Adrenal gland (tissue), 12 donors: Measurements from ENCODE around the gene NCAPG2. TPM values are rescaled to one million over a fixed set of nuclear protein-coding genes. Genes with fewer than 3 reads are reported as not detected.

Experiments used
- DNase-seq, 7 donors: peaks; one replicate each; pipeline ENCODE4 v3.0.0-alpha.2; 2019 to 2020
- H3K27ac ChIP-seq, 5 donors: fragments of 200-600 bp; sonication (generic) in 4 of 5; 1 replicate in 3 of 5; 2 replicates in 2 of 5; pipeline versions ENCODE4 v1.5.1 to v1.8.0; 2016 to 2020; ENCODE audit warnings: mild to moderate bottlenecking in 1 of 5
- H3K27me3 ChIP-seq: fragments of 200-600 bp; 2 replicates; pipeline ENCODE4 v1.8.0; 2021
- H3K36me3 ChIP-seq, 2 donors: fragments of 200-600 bp; replicated peaks in 1 of 2; 1 replicate in 1 of 2; 2 replicates in 1 of 2; pipeline versions ENCODE4 v1.5.1 to v1.8.0; 2018 to 2022
- H3K4me1 ChIP-seq, 2 donors: fragments of 200-600 bp; replicated peaks in 1 of 2; 1 replicate in 1 of 2; 2 replicates in 1 of 2; pipeline versions ENCODE4 v1.5.1 to v1.8.0; 2018 to 2021
- H3K4me3 ChIP-seq, 4 donors: fragments of 200-600 bp; sonication (generic) in 3 of 4; one replicate each; pipeline ENCODE4 v1.5.1; 2016 to 2018
- H3K9me3 ChIP-seq, 3 donors: fragments of 200-600 bp; sonication (generic) in 1 of 3; replicated peaks in 1 of 3; 1 replicate in 2 of 3; 2 replicates in 1 of 3; pipeline versions ENCODE4 v1.5.1 to v1.8.0; 2016 to 2021
- CTCF ChIP-seq, 6 experiments: fragments of 450-650 bp in 4 of 6; fragments of 200-600 bp in 2 of 6; sonication (generic) in 1 of 6; IDR thresholded peaks; 1 replicate in 5 of 6; 2 replicates in 1 of 6; pipeline versions ENCODE4 v1.5.1 to v1.8.0; 2016 to 2021; ENCODE audit warnings: antibody characterized with exemption in 6 of 6, mild to moderate bottlenecking in 2 of 6, moderate library complexity in 1 of 6
- POLR2A ChIP-seq, 2 donors: fragments of 450-650 bp; IDR thresholded peaks; one replicate each; pipeline ENCODE4 v1.6.1; 2017; ENCODE audit warnings: antibody characterized with exemption in 2 of 2, mild to moderate bottlenecking in 2 of 2, moderate library complexity in 1 of 2
- WGBS, 4 donors: extraction: QIAGEN DNeasy Blood & Tissue Kit in 2 of 4; methylation state at CpG; one replicate each; pipeline versions ENCODE4 v1.1.5 to v1.1.7; 2013 to 2017; 5-methylcytosine and 5-hydroxymethylcytosine counted together
- intact Hi-C, 2 donors: fragments of 100-400 bp; cut with DNase I; formaldehyde crosslinking; loops; one replicate each; pipeline versions ENCODE4 v1.14.1 to v1.15.0; 2022 to 2023
- polyA plus RNA-seq, 3 donors: library from polyadenylated mRNA; stranded (reverse); fragments of 200-250 nt in 2 of 3; fragments of 350-450 nt in 1 of 3; fragmentation: Illumina TruSeq in 1 of 3; extraction: RNeasy Lipid Tissue Mini Kit (QIAGEN cat#74804) in 1 of 3; gene quantifications; one replicate each; pipeline ENCODE4 v1.2.3, GENCODE V29; 2013 to 2014
- total RNA-seq, 9 donors: library from RNA; depleted of rRNA in 4 of 9; stranded (reverse); fragments of >200 nt in 4 of 9; fragments of 120-200 nt in 1 of 9; fragmentation: NEBNext Ultra II Directional in 1 of 9; extraction: Animal tissue kit (Norgen Biotek cat#: 25700) in 1 of 9; gene quantifications; one replicate each; pipeline versions ENCODE4 v1.1.0 to v1.2.4, GENCODE V29; 2013 to 2023
- donor health status: healthy with polysubstance abuse.
- donor health status: Bipolar disorder and iron deficiency.
- donor health status: DM: yes; HTN: yes; CAD: no.
- donor health status: DM: no; HTN: no; CAD: no.
- donor health status: DM: no; HTN: no; CAD: no.
- donor health status: DM: yes; HTN: yes; CAD: no.

Gene NCAPG2
- total and polyA plus RNA-seq, 12 donors = 1.6 to 11.6 (median 5.9) TPM

GRCh38 chr7:158589653-158590052 lies 115.0 kb downstream of the NCAPG2 start:
- Histone ChIP-seq H3K27ac (no peak overlapping the region), H3K27me3 (no peaks in the 10 kb centered on the region), H3K36me3 (no peaks in the 10 kb centered on the region), H3K4me1 (peaks cover 7 to 10% of the 10 kb centered on the region in 2 donors), H3K9me3 (no peaks in the 10 kb centered on the region), H3K4me3 (no peak overlapping the region)
- WGBS, 4 donors = 44 to 67% (median 51%) methylated on average over 1 of the region's 1 CpG
- DNase-seq = no peak
- intact Hi-C loops = no loop called here
- TF ChIP-seq CTCF (IDR thresholded peaks at IDR 0.05) = no peak
- TF ChIP-seq POLR2A (IDR thresholded peaks at IDR 0.05) = no peak

- peaks cover under 1% of the 10 kb centered on the region for H3K27me3 ChIP-seq
- WGBS, 4 donors = 45 to 60% (median 56%) methylated on average over 11 to 16 of the region's 16 CpGs
- H3K4me3 ChIP-seq = no peak overlapping the region
- intact Hi-C loops = no loop called here
- no peak overlapping the region for H3K27ac ChIP-seq
- DNase-seq = no peak
- no peaks in the 10 kb centered on the region for H3K9me3 ChIP-seq
- no peaks in the 10 kb centered on the region for H3K36me3 ChIP-seq
- peaks cover 7 to 10% of the 10 kb centered on the region in 2 donors for H3K4me1 ChIP-seq
- no peak for TF ChIP-seq POLR2A (IDR thresholded peaks at IDR 0.05)
- no peak for TF ChIP-seq CTCF (IDR thresholded peaks at IDR 0.05)
Observed at GRCh38 chr7:158588878-158589442, 115.6 kb downstream of the NCAPG2 start.

GRCh38 chr7:158588085-158588877 lies 116.3 kb downstream of the NCAPG2 start:
- peaks cover 7 to 10% of the 10 kb centered on the region in 2 donors for H3K4me1 ChIP-seq
- H3K9me3 ChIP-seq = no peaks in the 10 kb centered on the region
- DNase-seq = peak in 1 of 7 donors; percentile 26
- H3K36me3 ChIP-seq = no peaks in the 10 kb centered on the region
- H3K27me3 ChIP-seq = peaks cover 6% of the 10 kb centered on the region
- no peak for TF ChIP-seq POLR2A (IDR thresholded peaks at IDR 0.05)
- no peak for TF ChIP-seq CTCF (IDR thresholded peaks at IDR 0.05)
- no peak overlapping the region for H3K27ac ChIP-seq
- H3K4me3 ChIP-seq = peak overlapping the region in 1 of 4 donors; percentile 49
- intact Hi-C loops = no loop called here
- 12 to 34% (median 23%) methylated on average over 11 to 63 of the region's 63 CpGs for WGBS, 4 donors

DNA sequence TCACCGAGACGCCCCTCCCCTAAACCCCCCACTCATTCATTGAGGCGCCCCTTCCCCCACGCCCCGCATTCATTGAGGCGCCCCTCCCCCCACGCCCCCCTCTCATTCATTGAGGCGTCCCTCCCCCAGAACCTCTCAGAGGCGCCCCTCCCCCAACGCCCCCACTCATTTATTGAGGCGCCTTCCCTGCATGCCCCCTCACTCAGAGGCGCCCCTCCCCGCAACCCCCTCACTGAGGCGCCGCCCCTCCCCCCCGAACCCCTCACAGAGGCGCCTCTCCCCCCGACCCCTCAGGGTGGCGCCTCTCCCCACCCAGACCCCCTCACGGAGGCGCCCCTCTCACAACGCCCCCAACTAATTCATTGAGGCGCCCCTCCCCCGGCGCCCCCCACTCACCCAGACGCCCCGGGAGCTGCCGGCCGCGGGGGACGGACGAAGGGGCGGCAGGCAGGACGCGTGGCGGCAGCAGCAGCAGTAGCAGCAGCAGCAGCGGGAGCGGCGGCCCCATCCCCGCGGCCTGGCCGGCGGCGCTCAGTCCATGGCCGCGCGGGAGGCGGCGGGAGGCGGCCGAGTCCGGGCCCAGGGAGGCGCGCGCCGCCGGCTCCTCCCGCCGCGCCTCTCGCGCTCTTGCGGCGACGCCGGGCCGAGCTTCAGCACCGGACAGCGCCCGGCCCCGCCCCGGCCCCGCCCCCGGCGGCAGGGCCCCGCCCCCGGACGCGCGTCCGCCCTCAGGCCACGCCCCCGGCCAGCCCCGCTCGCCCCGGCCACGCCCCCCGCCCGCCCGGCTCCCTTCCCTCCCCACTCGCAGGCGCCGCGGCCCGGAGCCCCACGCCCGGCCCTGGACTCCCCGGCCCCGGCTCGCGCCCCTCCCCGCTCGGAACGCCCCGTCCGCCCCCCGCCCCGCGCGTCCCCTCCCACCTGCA lies 117.2 kb downstream of the NCAPG2 start, which contains the start of gene PTPRN2:
PTPRN2 (minus strand) TSS at position 662 of the 923 bp plus-strand sequence.
- peak; percentile 33 to 85 (median 67) for DNase-seq
- peak in 1 of 2 donors; percentile 61 for TF ChIP-seq POLR2A (IDR thresholded peaks at IDR 0.05)
- TF ChIP-seq CTCF (IDR thresholded peaks at IDR 0.05) = no peak
- peaks cover 7 to 10% of the 10 kb centered on the region in 2 donors for H3K4me1 ChIP-seq
- intact Hi-C loops = no loop called here
- no peaks in the 10 kb centered on the region for H3K9me3 ChIP-seq
- 3% methylated on average over 37 to 109 of the region's 110 CpGs; no CpG with 5 or more reads in 2 of the 4 donors for WGBS, 4 donors
- H3K27me3 ChIP-seq = peaks cover 12% of the 10 kb centered on the region
- H3K36me3 ChIP-seq = no peaks in the 10 kb centered on the region
- peak within 1 kb of the TSS in 1 of 4 donors; percentile 50 for H3K4me3 ChIP-seq
- peak within 1 kb of the TSS in 1 of 5 donors; percentile 13 for H3K27ac ChIP-seq
